NK-92 treated with Interleukin-12 subunit alpha and Interleukin-12 subunit beta, amount 100 ng/mL, for 24 hours (cell line): ENCODE data around the gene FHL2.

Experiments
- DNase-seq: peaks from one replicate; lab custom pipeline; 2025; lab: John Stamatoyannopoulos, UW

Gene FHL2

GRCh38 chr2:105379741-105380186, 19.1 kb downstream of the FHL2 start:
- no peak for DNase-seq

- DNase-seq, result no peak
These were observed 19.9 kb downstream of the FHL2 start for GRCh38 chr2:105378921-105379383.

GRCh38 chr2:105378276-105378840, 20.5 kb downstream of the FHL2 start:
- DNase-seq, result no peak

- DNase-seq, result no peak
These were observed 21.0 kb downstream of the FHL2 start for GRCh38 chr2:105377871-105378270.

- no peak for DNase-seq
These were observed 22.0 kb downstream of the FHL2 start for GRCh38 chr2:105376789-105377240.

- DNase-seq, result no peak
These were observed 22.8 kb downstream of the FHL2 start for GRCh38 chr2:105376010-105376409.

GRCh38 chr2:105375001-105375561, 23.8 kb downstream of the FHL2 start:
- DNase-seq, result no peak

- peak; percentile 49 for DNase-seq
These were observed 24.9 kb downstream of the FHL2 start for GRCh38 chr2:105373895-105374401.

- no peak for DNase-seq
These were observed 25.5 kb downstream of the FHL2 start for GRCh38 chr2:105373344-105373781.

GRCh38 chr2:105371810-105372209, 27.0 kb downstream of the FHL2 start:
- DNase-seq, result no peak

- DNase-seq, result no peak
These were observed 27.7 kb downstream of the FHL2 start for GRCh38 chr2:105371156-105371555.

- DNase-seq, result peak; percentile 58
These were observed 28.8 kb downstream of the FHL2 start for GRCh38 chr2:105369777-105370690.

- no peak for DNase-seq
These were observed 30.0 kb downstream of the FHL2 start for GRCh38 chr2:105368759-105369408.

- DNase-seq, result no peak
These were observed 33.6 kb downstream of the FHL2 start for GRCh38 chr2:105365206-105365605.

GRCh38 chr2:105364436-105365139, 34.3 kb downstream of the FHL2 start:
- no peak for DNase-seq

- DNase-seq, result no peak
These were observed 35.8 kb downstream of the FHL2 start for GRCh38 chr2:105362862-105363591.

GRCh38 chr2:105361102-105361889, 37.6 kb downstream of the FHL2 start:
- no peak for DNase-seq

- DNase-seq, result no peak
These were observed 40.3 kb downstream of the FHL2 start for GRCh38 chr2:105358593-105358992.

GRCh38 chr2:105357122-105357521, 41.7 kb downstream of the FHL2 start:
- DNase-seq, result no peak
